GM21381 (cell line): Measurements from ENCODE around the gene CAMK2B.

ENCODE experiments used
- ATAC-seq: cut with Tn5 transposase; IDR thresholded peaks from one replicate; pipeline ENCODE4 v1.9.1; 2021; ENCODE audit warnings: mild to moderate bottlenecking, moderate library complexity; ENCODE audit not compliant: unreplicated experiment

The CAMK2B gene

DNA sequence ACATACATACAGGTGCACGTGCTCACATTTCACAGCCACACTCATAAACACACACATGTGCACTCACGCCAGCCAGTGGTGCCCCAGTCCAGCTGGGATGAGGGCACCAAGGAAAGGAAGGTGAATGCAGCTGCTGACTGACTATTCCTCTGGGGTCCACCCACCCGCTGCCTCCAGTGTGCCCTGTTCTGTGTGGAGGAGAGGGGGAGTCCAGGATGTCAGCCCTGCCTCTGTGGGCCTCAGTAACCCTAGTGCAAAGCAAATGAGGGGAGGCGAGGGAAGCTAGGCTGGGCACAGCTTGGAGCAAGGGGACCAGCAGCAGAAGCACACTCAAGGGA is 67.0 kb downstream of the CAMK2B start:
- no peak for ATAC-seq

GRCh38 chr7:44257618-44258422 is 67.6 kb downstream of the CAMK2B start:
- ATAC-seq: peak; percentile 87

DNA sequence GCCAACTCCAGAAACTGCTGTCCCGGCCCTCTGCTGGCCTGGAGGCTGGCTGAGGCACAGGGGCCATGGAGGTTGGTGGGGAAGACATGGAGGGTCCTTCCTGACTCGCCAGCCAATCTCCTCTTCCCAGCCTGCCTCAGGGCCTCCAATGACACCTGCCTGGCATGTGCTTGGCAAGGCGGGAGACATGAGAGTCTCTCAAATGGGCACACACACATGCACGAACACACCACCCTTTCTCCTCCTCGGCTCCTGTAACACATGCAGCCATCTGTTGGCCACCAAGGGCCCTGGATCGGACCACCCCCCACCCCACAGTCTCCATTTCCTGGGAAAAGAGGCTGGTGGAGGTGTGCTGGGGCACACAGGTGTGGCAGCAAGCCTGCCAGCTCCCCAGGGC is 68.2 kb downstream of the CAMK2B start:
- no peak for ATAC-seq

DNA sequence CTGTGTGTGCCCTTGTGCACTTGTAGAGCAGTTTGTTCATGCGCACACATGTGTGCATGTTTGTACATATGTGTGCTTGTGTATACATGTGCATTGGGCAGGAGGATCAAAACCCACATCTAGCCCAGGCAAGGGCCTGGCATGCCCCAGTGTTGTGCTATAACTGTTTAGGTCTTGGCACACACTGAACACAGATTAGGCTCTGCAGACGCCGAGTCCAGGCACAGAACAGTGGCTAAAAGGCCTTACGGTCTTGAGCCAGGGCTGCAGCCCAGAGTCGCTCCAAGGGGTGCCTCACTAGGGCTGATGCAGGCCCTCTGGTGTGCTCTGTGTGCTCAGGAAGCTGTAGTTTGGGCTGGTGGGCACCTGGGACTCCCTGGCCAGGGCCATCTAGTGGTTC is 68.9 kb downstream of the CAMK2B start:
- no peak for ATAC-seq

DNA sequence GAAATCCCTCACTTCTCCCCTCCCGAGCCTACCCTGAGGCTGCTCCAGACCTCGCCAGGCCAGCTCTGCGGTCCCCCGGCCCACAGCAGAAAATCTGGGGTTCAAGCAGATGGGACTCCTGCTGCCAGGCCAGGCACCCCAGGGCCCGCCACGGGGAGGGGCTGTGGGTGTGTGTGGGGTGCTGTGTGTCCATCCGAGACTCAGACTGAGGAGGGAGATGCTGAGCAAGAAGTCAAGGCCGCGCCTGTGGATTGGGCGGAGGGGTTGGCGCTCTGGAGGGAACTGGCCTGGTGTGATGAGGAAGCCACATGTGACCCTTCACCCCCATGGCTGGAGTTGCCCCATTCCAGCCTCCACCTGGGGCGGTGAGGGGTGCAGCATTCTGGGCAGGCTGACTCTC is 73.5 kb downstream of the CAMK2B start:
- no peak for ATAC-seq

- no peak for ATAC-seq
These were observed 74.1 kb downstream of the CAMK2B start for GRCh38 chr7:44251269-44251668.

DNA sequence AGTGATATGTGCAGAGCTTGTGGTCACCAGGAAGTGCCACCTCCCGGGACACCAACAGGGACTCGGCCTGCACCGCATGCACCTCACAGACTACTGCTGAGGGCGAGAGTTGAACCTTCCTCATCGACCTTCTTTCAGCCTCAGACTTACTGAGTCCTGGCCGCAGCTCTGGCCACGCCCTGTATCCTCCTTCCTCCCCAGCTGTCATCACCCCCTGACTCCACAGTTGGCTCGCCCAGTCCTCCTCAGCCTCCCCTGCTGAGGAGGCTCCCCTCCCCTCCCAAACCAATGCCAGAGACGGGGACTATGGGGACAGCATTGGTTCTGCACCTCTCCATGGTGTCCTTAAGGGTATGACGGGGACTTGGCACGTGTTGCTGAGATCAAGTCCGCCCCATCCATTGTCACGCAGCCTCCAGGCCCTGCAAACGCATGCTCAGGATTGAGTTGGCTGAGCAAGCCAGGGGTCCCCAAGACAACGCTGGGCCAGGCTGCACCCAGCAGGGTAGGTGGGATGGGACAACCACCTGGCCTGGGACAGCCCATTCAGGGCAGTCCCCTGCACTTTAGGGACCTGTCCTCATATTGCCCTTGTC is 75.7 kb downstream of the CAMK2B start:
- ATAC-seq: no peak

- no peak for ATAC-seq
These were observed 77.3 kb downstream of the CAMK2B start for GRCh38 chr7:44247868-44248651.

GRCh38 chr7:44246396-44247113 is 78.8 kb downstream of the CAMK2B start:
- ATAC-seq: no peak

GRCh38 chr7:44244282-44244681 is 81.1 kb downstream of the CAMK2B start:
- ATAC-seq: no peak

- no peak for ATAC-seq
These were observed 83.3 kb downstream of the CAMK2B start for GRCh38 chr7:44242091-44242490.

- ATAC-seq: peak; percentile 62
These were observed 84.3 kb downstream of the CAMK2B start for GRCh38 chr7:44240983-44241510.

DNA sequence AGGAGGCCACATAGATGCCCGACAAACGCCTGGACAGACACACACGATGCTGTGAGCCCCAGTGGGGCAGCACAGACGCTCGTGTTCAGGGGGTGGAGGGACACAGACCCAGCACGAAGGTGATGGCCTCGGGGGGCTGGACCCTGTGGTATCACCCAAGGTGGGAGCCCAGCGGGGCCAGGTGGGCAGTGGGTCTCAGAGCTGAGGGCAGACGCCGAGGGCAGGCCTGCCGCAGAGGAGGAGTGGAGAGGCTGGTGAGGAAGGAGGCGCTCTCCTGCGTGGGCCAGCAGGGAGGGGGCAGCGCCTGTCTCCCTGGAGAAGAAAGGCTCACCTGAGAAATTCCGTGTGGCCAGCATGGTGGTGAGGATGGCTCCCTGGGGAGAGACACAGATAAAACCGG is 85.0 kb downstream of the CAMK2B start:
- ATAC-seq: no peak

- no peak for ATAC-seq
These were observed 86.0 kb downstream of the CAMK2B start for GRCh38 chr7:44239361-44239760.

DNA sequence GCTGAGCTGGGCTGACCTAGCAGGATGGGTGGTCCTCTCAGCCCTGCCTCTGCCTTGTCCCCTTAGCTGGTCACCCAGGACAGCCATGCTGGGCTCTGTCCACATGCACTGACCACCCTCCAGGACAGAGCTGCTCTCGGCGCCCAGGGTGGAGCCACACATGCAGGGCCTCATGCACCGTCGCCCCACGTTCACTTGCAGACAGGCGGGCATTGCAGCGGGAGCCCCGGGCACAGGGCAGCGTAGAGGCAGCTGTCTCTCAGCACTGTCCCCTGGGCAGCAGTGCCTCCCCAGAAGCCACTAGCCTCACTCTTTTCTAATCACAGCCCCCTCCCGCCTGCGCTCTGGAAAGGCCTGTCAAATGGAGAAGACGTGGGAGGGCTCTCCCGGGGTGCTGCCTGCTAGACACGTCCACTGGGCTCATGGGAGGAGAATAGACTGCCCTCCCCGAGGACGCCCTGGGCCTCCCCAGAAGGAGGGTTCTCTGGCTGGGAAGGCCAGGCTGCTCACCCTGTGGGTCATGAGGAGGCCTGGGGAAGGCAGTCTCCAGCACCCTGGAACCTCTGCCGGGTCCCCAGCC is 87.2 kb downstream of the CAMK2B start:
- ATAC-seq: no peak

DNA sequence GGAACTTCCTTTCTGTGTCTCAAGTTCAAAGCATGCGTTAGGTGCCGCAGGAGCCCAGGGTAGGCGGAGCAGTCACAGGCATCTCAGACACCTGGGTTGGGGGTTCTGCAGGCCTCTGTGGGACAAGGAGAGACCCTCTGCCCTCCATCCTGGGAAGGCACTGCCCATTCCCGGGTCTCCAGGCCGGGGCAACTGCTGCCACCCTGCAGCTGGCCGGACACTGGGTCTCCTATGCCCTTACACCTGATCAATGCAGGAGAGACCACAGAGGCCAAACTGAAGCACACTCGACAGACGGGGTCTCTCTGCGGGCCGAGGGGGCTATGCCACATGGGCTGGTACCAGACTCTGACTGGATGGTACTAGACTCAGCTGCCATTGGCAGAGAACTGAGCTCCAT is 87.7 kb downstream of the CAMK2B start:
- no peak for ATAC-seq

- no peak for ATAC-seq
These were observed 89.1 kb downstream of the CAMK2B start for GRCh38 chr7:44236333-44236728.

- no peak for ATAC-seq
These were observed 89.6 kb downstream of the CAMK2B start for GRCh38 chr7:44235582-44236332.

- no peak for ATAC-seq
These were observed 90.3 kb downstream of the CAMK2B start for GRCh38 chr7:44235066-44235465.
